DND-41 (cell line): ENCODE data around the gene SPO11.

Source experiments
- ATAC-seq: fragments of 200-7000 bp; cut with Tn5 transposase; 3 replicates; pipeline ENCODE4 v1.9.1; 2021; ENCODE audit warnings: low read depth; ENCODE audit not compliant: insufficient read depth
- DNase-seq: peaks from one replicate; pipeline ENCODE4 v3.0.0-alpha.2; 2020
- H2AFZ ChIP-seq: 2 replicates; pipeline ENCODE4 v1.6.0; 2012; ENCODE audit warnings: low read depth, low read length
- H3K27ac ChIP-seq: 2 replicates; pipeline ENCODE4 v1.5.1; 2012; ENCODE audit warnings: low read length, inconsistent platforms
- H3K27me3 ChIP-seq: fragments of 200-600 bp; sonication (generic); 2 replicates; pipeline ENCODE4 v1.6.0; 2012; ENCODE audit warnings: low read length, mild to moderate bottlenecking, inconsistent platforms; ENCODE audit not compliant: insufficient read depth, poor library complexity
- H3K36me3 ChIP-seq: 2 replicates; pipeline ENCODE4 v1.5.1; 2012; ENCODE audit warnings: low read length, inconsistent platforms; ENCODE audit not compliant: insufficient read depth
- H3K4me1 ChIP-seq: 2 replicates; pipeline ENCODE4 v1.5.1; 2012; ENCODE audit warnings: mild to moderate bottlenecking, low read length; ENCODE audit not compliant: insufficient read depth
- H3K4me2 ChIP-seq: 2 replicates; pipeline ENCODE4 v1.6.0; 2012; ENCODE audit warnings: mild to moderate bottlenecking, moderate library complexity, low read length, inconsistent platforms; ENCODE audit not compliant: insufficient read depth
- H3K4me3 ChIP-seq, 2 experiments: fragments of 200-600 bp in 1 of 2; shearing (Covaris generic) in 1 of 2; 2 replicates each; pipeline ENCODE4 v1.5.1; 2012 to 2016; ENCODE audit warnings: inconsistent platforms in 2 of 2, low read length in 2 of 2, mild to moderate bottlenecking in 2 of 2, low read depth in 1 of 2, moderate library complexity in 1 of 2
- H3K79me2 ChIP-seq: 2 replicates; pipeline ENCODE4 v1.6.0; 2012; ENCODE audit warnings: low read length, inconsistent platforms; ENCODE audit not compliant: insufficient read depth
- H3K9ac ChIP-seq: 2 replicates; pipeline ENCODE4 v1.6.0; 2012; ENCODE audit warnings: low read depth, mild to moderate bottlenecking, inconsistent platforms, low read length, moderate library complexity
- H3K9me3 ChIP-seq: 2 replicates; pipeline ENCODE4 v1.5.1; 2012; ENCODE audit warnings: low read length, moderate library complexity, mild to moderate bottlenecking, inconsistent platforms; ENCODE audit not compliant: insufficient read depth, severe bottlenecking
- H4K20me1 ChIP-seq: 2 replicates; pipeline ENCODE4 v1.6.0; 2012; ENCODE audit warnings: low read length; ENCODE audit not compliant: insufficient read depth
- EZH2 ChIP-seq: IDR thresholded peaks from 3 replicates; pipeline ENCODE4 v1.6.1; 2012; ENCODE audit warnings: borderline replicate concordance, low read depth, mild to moderate bottlenecking, moderate library complexity, low read length, inconsistent platforms; ENCODE audit not compliant: severe bottlenecking
- TF ChIP-seq, protein P1 (sequence below): IDR thresholded peaks from 2 replicates; pipeline ENCODE4 v1.5.1; 2012; ENCODE audit warnings: borderline replicate concordance, low read length, moderate library complexity, mild to moderate bottlenecking; ENCODE audit not compliant: poor library complexity, severe bottlenecking; ENCODE audit errors: extremely low read depth

SPO11 gene

DNA sequence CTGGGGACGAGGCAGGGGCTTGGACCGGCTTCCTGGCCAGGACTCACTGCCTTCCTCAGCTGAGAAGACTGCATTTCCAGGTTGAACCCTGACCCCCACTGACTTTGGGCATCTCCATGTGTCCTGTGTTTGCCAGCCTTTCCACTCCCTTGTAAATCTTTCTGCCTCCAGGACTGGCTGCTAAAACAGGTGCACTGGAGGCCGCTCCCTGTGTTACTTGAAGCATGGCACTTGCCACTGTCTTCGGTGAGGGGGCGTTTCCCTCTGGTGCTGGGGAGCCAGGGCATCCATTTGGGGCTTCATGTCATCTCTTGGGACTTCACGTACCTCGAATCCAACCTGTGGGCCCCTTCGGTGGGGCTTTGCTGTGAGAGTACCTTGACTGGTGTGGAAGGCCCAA is 54.9 kb downstream of the SPO11 start:
- Histone ChIP-seq H3K4me2 (no peak overlapping the region), H3K4me1 (no peaks in the 10 kb centered on the region), H3K36me3 (peaks cover 26% of the 10 kb centered on the region), H3K9ac (no peak overlapping the region), H4K20me1 (peaks cover 55% of the 10 kb centered on the region), H3K27ac (no peak overlapping the region), H2AFZ (no peak overlapping the region), H3K4me3 (no peak overlapping the region), H3K27me3 (no peaks in the 10 kb centered on the region), H3K9me3 (no peaks in the 10 kb centered on the region), H3K79me2 (no peaks in the 10 kb centered on the region)
- TF ChIP-seq, protein P1, sequence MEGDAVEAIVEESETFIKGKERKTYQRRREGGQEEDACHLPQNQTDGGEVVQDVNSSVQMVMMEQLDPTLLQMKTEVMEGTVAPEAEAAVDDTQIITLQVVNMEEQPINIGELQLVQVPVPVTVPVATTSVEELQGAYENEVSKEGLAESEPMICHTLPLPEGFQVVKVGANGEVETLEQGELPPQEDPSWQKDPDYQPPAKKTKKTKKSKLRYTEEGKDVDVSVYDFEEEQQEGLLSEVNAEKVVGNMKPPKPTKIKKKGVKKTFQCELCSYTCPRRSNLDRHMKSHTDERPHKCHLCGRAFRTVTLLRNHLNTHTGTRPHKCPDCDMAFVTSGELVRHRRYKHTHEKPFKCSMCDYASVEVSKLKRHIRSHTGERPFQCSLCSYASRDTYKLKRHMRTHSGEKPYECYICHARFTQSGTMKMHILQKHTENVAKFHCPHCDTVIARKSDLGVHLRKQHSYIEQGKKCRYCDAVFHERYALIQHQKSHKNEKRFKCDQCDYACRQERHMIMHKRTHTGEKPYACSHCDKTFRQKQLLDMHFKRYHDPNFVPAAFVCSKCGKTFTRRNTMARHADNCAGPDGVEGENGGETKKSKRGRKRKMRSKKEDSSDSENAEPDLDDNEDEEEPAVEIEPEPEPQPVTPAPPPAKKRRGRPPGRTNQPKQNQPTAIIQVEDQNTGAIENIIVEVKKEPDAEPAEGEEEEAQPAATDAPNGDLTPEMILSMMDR = no peak
- no peak for TF ChIP-seq EZH2
- ATAC-seq = no peak
- no peak for DNase-seq

DNA sequence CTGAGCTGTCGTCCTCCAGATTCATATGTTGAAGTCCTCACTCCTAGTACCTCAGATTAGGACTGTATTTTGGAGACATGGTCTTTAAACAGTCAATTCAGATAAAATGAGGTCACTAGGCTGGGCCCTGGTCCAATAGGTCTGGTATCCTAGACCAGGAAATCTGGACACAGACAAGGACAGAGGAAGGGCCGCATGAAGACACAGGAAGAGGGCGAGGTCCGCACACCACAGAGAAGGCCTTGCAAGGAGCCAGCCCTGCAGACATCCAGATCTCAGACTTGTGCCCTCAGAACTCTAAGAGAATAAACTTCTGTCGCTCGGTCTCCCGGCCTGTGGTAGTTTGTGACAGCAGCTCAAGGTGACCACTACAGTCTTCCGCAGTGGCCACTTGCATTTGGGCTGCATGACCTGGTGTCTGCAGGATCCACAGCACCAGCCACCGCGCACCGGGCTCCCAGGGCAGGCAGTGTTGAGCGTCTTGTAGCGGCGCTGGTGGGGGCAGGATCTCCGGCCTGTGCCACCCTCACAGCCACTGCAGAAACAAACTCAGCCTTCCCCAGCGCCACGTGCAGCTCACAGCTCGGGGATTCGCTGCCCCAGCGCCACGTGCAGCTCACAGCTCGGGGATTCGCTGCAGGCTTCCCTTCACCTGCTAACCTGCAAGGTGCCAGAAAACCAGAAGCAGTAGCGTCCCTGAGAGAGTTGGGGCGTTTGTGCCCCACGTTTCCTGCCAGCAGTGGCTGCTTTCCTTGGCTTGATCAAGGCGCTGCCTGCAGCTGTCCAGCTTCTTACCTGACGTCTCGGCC is 55.6 kb downstream of the SPO11 start:
- H3K9me3 ChIP-seq = no peaks in the 10 kb centered on the region
- H3K4me2 ChIP-seq = no peak overlapping the region
- no peak overlapping the region for H3K4me3 ChIP-seq
- peaks cover 48% of the 10 kb centered on the region for H4K20me1 ChIP-seq
- DNase-seq (no peak), ATAC-seq (no peak)
- peaks cover 20% of the 10 kb centered on the region for H3K36me3 ChIP-seq
- no peak overlapping the region for H3K27ac ChIP-seq
- no peak overlapping the region for H3K9ac ChIP-seq
- H2AFZ ChIP-seq = no peak overlapping the region
- TF ChIP-seq EZH2 = no peak
- TF ChIP-seq, protein P1 = no peak
- H3K4me1 ChIP-seq = no peaks in the 10 kb centered on the region
- H3K79me2 ChIP-seq = no peaks in the 10 kb centered on the region
- no peaks in the 10 kb centered on the region for H3K27me3 ChIP-seq

DNA sequence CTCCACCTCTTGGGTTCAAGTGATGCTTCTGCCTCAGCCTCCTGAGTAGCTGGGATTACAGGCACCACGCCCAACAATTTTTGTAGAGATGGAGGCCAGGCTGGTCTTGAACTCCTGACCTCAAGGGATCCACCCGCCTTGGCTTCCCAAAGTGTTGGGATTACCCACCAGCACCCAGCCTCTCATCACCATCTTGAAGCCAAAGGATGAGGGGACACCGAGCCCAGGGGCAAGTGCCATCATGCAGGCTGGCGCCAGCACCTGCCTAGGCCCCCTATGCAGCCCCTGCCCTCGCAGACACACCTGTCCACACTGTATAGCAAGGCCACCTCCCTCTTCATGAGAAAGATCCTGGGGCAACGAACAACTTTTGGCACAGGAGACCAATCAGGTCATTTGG is 56.3 kb downstream of the SPO11 start:
- ATAC-seq = no peak

More for the DNA sequence above, 56.3 kb downstream of the SPO11 start:
- Histone ChIP-seq H3K4me1 (peaks cover 4% of the 10 kb centered on the region), H4K20me1 (peaks cover 44% of the 10 kb centered on the region), H3K4me3 (no peak overlapping the region), H3K4me2 (no peak overlapping the region), H2AFZ (no peak overlapping the region), H3K36me3 (peaks cover 12% of the 10 kb centered on the region; the same call in 1 of the 2 replicates), H3K27me3 (no peaks in the 10 kb centered on the region), H3K9me3 (no peaks in the 10 kb centered on the region), H3K27ac (no peak overlapping the region), H3K79me2 (no peaks in the 10 kb centered on the region), H3K9ac (no peak overlapping the region)
- no peak for TF ChIP-seq EZH2
- TF ChIP-seq, protein P1 = no peak
- DNase-seq = no peak
